ENCODE results near the gene GPR152. TPM values are rescaled to one million over a fixed set of nuclear protein-coding genes. Genes with fewer than 3 reads are reported as not detected.

The GPR152 gene
- polyA plus RNA-seq, 2 of the 4 experiments (the other 2 are of a cell fraction): not detected

GRCh38 chr11:67455054-67455453 is 2.5 kb upstream of the GPR152 start, which contains the start of gene CABP4:
TSS of gene CABP4 (plus strand) at chr11:67455354. CDS start at chr11:67455424, 70 bp downstream.
- no peak for FAIRE-seq
- CTCF ChIA-PET: interaction anchor here (2.1 kb wide), 1 partner anchor 13 kb away, joined by 5 read pairs; no protein-coding TSS in a partner anchor

GRCh38 chr11:67453816-67454732 is 1.5 kb upstream of the GPR152 start:
- Histone ChIP-seq H3K4me2 (no peak overlapping the region), H3K9me3 (no peaks in the 10 kb centered on the region), H3K27ac (no peak overlapping the region), H3K4me1 (no peaks in the 10 kb centered on the region), H3K4me3 (no peak overlapping the region)
- DNase-seq (ENCODE audit: low read depth in 1 of 2, low spot score in 1 of 2) (no peak), ATAC-seq (no peak), FAIRE-seq (no peak)
- POLR2A ChIA-PET: no interaction called here
- 80% methylated on average over 18 of the region's 21 CpGs for WGBS (ENCODE audit: missing lambda C conversion rate)
- CTCF ChIA-PET: interaction anchor here (2.1 kb wide), 1 partner anchor 14 kb away, joined by 5 read pairs; no protein-coding TSS in a partner anchor
- TF ChIP-seq MAFK (IDR thresholded peaks at IDR 0.05; ENCODE audit: partially characterized antibody) (no peak), ATOH8 (CRISPR knock-in tag; IDR thresholded peaks at IDR 0.05; ENCODE audit: low read depth) (no peak), REST (IDR thresholded peaks at IDR 0.05) (no peak), TP53 (CRISPR knock-in tag; IDR thresholded peaks at IDR 0.05) (no peak), POLR2A (IDR thresholded peaks at IDR 0.05; ENCODE audit: low read length) (no peak), RAD21 (conservative IDR thresholded peaks at IDR 0.05 in 1 of 2, IDR thresholded peaks at IDR 0.05 in 1 of 2) (no peak), CHD2 (IDR thresholded peaks at IDR 0.05; ENCODE audit: low read length, partially characterized antibody) (no peak), HOXB13 (CRISPR knock-in tag; IDR thresholded peaks at IDR 0.05; ENCODE audit: low read depth) (no peak), BHLHE40 (IDR thresholded peaks at IDR 0.05; ENCODE audit: low read depth, low read length) (no peak), ZC3H11A (IDR thresholded peaks at IDR 0.05) (no peak), CBX8 (IDR thresholded peaks at IDR 0.05) (no peak), KDM1A (IDR thresholded peaks at IDR 0.05; ENCODE audit: low read depth) (no peak), SMC3 (IDR thresholded peaks at IDR 0.05) (no peak), EHF (CRISPR knock-in tag; IDR thresholded peaks at IDR 0.05) (no peak), RCOR1 (IDR thresholded peaks at IDR 0.05; ENCODE audit: low read depth, low read length) (no peak)

More at GRCh38 chr11:67455054-67455453, 2.5 kb upstream of the GPR152 start, which contains the start of gene CABP4:
- ATAC-seq (no peak), DNase-seq (ENCODE audit: low read depth in 1 of 2, low spot score in 1 of 2) (no peak)
- Histone ChIP-seq H3K4me1 (no peaks in the 10 kb centered on the region), H3K4me2 (no peak within 1 kb of the TSS), H3K4me3 (no peak within 1 kb of the TSS), H3K27ac (no peak within 1 kb of the TSS), H3K9me3 (no peaks in the 10 kb centered on the region)
- no peak for TF ChIP-seq MAZ (IDR thresholded peaks at IDR 0.05; ENCODE audit: borderline replicate concordance, low read depth, low read length)
- no peak for TF ChIP-seq ZSCAN20 (CRISPR knock-in tag; IDR thresholded peaks at IDR 0.05)
- TF ChIP-seq E2F6 (IDR thresholded peaks at IDR 0.05; ENCODE audit: borderline replicate concordance, low read depth): no peak
- TF ChIP-seq PHF8 (IDR thresholded peaks at IDR 0.05; ENCODE audit: borderline replicate concordance, low read depth): no peak
- no peak for TF ChIP-seq MAX (IDR thresholded peaks at IDR 0.05)
- TF ChIP-seq HMGXB4 (CRISPR knock-in tag; IDR thresholded peaks at IDR 0.05; ENCODE audit: borderline replicate concordance): no peak
- TF ChIP-seq GATA3 (IDR thresholded peaks at IDR 0.05; ENCODE audit: borderline replicate concordance): no peak
- TF ChIP-seq TFCP2L1 (CRISPR knock-in tag; IDR thresholded peaks at IDR 0.05): no peak
- TF ChIP-seq ATOH8 (CRISPR knock-in tag; IDR thresholded peaks at IDR 0.05; ENCODE audit: low read depth): no peak
- no peak for TF ChIP-seq EHMT2 (IDR thresholded peaks at IDR 0.05; ENCODE audit: low read depth)
- no peak for TF ChIP-seq FOXS1 (CRISPR knock-in tag; IDR thresholded peaks at IDR 0.05)
- no peak for TF ChIP-seq EP300 (IDR thresholded peaks at IDR 0.05)
- no peak for TF ChIP-seq JUNB (IDR thresholded peaks at IDR 0.05)
- no peak for TF ChIP-seq FOSL2 (IDR thresholded peaks at IDR 0.05)
- TF ChIP-seq FOSL2 (CRISPR knock-in tag; IDR thresholded peaks at IDR 0.05): no peak
- no peak for TF ChIP-seq RNF2 (IDR thresholded peaks at IDR 0.05; ENCODE audit: borderline replicate concordance, low read depth)
- no peak for TF ChIP-seq ZFP36 (IDR thresholded peaks at IDR 0.05; ENCODE audit: borderline replicate concordance, partially characterized antibody)
- TF ChIP-seq TP53 (CRISPR knock-in tag; IDR thresholded peaks at IDR 0.05): no peak
- TF ChIP-seq MYC (IDR thresholded peaks at IDR 0.05; ENCODE audit: borderline replicate concordance, low read length): no peak
- 81% methylated on average over 2 of the region's 3 CpGs for WGBS (ENCODE audit: missing lambda C conversion rate)
- POLR2A ChIA-PET: no interaction called here

Data from A549 (cell line).